ENCODE data around the gene SPR. TPM values are rescaled to one million over a fixed set of nuclear protein-coding genes. Genes with fewer than 3 reads are reported as not detected.

SPR gene
- total RNA-seq, 6 experiments from 2014 or later, result 48.6 to 90.2 (median 68.5) TPM

DNA sequence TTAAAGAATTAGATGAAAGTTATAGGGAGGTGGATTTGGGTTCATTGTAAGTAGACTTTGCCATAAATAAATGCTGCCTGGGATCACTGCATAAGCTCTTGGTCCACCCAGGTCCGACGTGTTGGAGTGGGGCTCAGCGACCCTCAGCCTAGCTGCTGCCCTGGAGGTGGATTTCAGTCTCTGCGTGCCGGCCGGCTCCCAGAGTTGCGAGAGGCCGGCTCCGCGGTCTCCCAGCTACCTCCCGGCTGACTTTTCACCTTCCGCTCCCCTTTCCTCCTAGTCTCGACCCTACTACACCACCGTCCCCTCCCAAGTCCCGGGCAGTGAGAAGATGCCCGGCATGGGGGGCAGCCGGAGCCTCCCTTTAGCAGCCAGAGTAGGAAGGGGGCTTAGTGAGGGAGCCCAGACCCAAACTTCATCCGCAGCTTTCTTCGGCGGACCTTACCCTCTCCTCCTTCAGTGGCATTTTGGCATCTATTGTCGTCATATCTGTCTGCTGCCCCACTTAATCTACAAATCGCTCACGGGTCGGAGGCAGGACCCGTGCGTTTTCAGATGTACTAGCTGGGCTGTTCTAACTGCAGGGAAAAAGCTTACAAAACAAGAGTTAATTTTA lies 38.2 kb downstream of the SPR start:
- no peaks in the 10 kb centered on the region for H3K9me3 ChIP-seq
- no peak for DNase-seq
- WGBS (ENCODE audit: insufficient coverage, low coverage, low lambda C conversion rate, missing lambda C conversion rate), result 8% methylated on average over 13 of the region's 26 CpGs
- no peak for TF ChIP-seq POLR2A (IDR thresholded peaks at IDR 0.05)
- TF ChIP-seq, protein P1, sequence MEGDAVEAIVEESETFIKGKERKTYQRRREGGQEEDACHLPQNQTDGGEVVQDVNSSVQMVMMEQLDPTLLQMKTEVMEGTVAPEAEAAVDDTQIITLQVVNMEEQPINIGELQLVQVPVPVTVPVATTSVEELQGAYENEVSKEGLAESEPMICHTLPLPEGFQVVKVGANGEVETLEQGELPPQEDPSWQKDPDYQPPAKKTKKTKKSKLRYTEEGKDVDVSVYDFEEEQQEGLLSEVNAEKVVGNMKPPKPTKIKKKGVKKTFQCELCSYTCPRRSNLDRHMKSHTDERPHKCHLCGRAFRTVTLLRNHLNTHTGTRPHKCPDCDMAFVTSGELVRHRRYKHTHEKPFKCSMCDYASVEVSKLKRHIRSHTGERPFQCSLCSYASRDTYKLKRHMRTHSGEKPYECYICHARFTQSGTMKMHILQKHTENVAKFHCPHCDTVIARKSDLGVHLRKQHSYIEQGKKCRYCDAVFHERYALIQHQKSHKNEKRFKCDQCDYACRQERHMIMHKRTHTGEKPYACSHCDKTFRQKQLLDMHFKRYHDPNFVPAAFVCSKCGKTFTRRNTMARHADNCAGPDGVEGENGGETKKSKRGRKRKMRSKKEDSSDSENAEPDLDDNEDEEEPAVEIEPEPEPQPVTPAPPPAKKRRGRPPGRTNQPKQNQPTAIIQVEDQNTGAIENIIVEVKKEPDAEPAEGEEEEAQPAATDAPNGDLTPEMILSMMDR (IDR thresholded peaks at IDR 0.05), result no peak
- no peak for ATAC-seq
- H3K27me3 ChIP-seq, result peaks cover 21 to 39% of the 10 kb centered on the region in 2 donors
- H3K4me3 ChIP-seq, result no peak overlapping the region
- H3K4me1 ChIP-seq, result peaks cover 0 to 2% (median 0%) of the 10 kb centered on the region in 4 donors
- H3K36me3 ChIP-seq, result no peaks in the 10 kb centered on the region
- H3K27ac ChIP-seq, result no peak overlapping the region
- intact Hi-C loops (cut with DNase I), result no loop called here

DNA sequence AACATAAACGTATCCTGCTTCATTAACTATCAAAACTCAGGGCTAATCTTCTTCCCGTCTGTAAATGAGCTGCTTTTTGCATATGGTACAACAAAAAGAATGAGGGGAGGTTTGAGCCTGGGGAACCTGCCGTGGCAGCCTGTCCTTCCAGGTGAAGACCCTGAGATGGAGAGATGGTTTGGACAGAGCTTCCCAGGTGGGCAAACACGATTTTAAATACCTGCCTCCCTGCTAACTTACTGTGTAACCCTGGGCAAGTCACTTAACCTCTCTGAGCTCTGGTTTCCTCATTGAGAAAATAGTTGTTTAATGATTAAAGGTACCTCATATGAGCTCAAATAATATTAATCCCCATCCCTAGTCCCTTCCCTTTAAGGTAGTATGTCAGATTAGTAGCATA lies 39.2 kb downstream of the SPR start:
- Histone ChIP-seq H3K27ac (no peak overlapping the region), H3K4me3 (no peak overlapping the region)

DNA sequence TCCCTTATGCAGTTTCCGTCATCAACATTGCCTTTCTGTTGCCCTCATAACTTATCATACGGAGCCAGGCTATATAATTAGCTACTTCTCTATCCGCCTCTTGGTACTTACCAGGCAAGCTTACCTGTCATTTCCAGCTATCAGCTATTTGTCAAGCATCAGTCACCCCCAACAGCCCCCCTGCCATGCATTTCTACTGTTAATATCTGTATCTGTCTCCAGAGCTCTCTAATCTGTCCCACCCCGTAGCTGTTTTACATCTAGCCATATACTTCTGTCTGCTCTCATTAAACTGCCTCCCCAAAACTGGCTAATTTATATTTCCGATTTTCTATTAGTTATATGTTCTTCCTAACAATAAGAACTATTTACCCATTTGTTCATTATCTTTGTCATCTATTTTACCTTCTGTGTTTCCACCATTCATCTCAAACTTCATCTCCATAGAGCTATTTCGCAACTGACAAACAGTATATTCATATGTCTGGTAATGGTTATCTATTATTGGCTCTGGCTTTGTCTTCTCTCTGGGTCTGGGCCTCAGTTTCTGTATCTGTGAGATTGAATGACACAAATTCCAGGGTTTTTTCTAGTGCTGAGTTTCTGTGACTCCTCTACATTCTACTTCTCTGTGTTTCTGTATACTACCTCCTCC lies 39.7 kb downstream of the SPR start:
- 59% methylated on average over 6 of the region's 6 CpGs for WGBS (ENCODE audit: insufficient coverage, low coverage, low lambda C conversion rate, missing lambda C conversion rate)
- H3K4me3 ChIP-seq, result no peak overlapping the region
- TF ChIP-seq, protein P1 (IDR thresholded peaks at IDR 0.05), result no peak
- no peak for TF ChIP-seq POLR2A (IDR thresholded peaks at IDR 0.05)
- peaks cover 19 to 24% of the 10 kb centered on the region in 2 donors for H3K27me3 ChIP-seq
- H3K4me1 ChIP-seq, result no peaks in the 10 kb centered on the region
- no peak overlapping the region for H3K27ac ChIP-seq
- H3K36me3 ChIP-seq, result no peaks in the 10 kb centered on the region
- no peaks in the 10 kb centered on the region for H3K9me3 ChIP-seq
- DNase-seq, result no peak
- intact Hi-C loops (cut with DNase I), result no loop called here
- no peak for ATAC-seq

More for the DNA sequence above, 39.2 kb downstream of the SPR start:
- DNase-seq (no peak), ATAC-seq (no peak)
- H3K9me3 ChIP-seq, result no peaks in the 10 kb centered on the region
- intact Hi-C loops (cut with DNase I), result no loop called here
- peaks cover 19 to 30% of the 10 kb centered on the region in 2 donors for H3K27me3 ChIP-seq
- H3K36me3 ChIP-seq, result no peaks in the 10 kb centered on the region
- WGBS (ENCODE audit: insufficient coverage, low coverage, low lambda C conversion rate, missing lambda C conversion rate), result 21% methylated on average over 4 of the region's 4 CpGs
- H3K4me1 ChIP-seq, result no peaks in the 10 kb centered on the region
- TF ChIP-seq, protein P1 (IDR thresholded peaks at IDR 0.05), result no peak
- no peak for TF ChIP-seq POLR2A (IDR thresholded peaks at IDR 0.05)

DNA sequence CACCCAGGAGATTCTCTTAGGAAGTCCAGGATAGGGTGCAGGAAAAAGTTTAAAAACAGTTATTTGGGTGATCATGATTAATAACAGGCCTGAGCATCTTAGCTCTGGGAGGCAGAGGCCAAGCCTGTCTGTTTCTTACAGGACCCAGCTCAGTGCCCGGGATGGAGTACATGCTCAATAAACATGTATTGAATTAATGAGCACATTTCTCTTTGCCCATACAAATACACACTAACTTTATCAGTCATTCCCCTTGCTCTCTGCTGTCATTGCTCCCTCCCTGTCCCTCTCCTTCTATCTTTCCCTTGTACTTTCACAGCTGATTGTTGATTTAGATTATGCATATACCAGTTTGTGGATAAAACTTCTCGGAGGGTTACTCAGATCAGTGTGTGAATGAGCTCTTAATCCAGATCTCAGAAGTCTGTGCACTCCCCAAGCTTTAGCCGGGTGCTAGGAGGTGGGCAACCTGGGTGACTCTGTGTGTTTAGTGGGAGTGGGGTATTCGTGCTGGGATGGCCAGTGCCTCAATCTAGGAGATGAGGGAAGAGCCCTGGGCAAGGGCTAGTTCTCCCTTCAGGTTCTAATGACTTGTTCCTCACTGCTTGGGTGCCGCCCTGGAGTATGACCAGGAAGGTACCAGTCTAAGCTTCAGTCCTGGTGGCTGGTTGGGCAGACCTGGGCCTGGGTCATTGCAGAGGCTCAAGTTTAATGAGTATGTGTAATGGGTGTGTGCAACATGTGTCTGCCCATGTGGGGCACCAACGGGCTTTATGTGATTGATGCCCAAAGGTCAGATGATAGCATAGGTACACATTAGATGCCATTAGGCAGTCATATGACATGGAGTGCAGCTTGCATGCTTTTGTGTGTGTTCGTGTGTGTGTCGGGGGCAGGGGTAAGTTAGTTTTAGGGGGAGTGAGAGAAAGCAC lies 40.7 kb downstream of the SPR start:
- Histone ChIP-seq H3K27me3 (peaks cover 19 to 21% of the 10 kb centered on the region in 2 donors), H3K36me3 (no peaks in the 10 kb centered on the region), H3K9me3 (no peaks in the 10 kb centered on the region), H3K4me1 (no peaks in the 10 kb centered on the region), H3K27ac (no peak overlapping the region), H3K4me3 (no peak overlapping the region)
- no peak for TF ChIP-seq POLR2A (IDR thresholded peaks at IDR 0.05)
- TF ChIP-seq, protein P1 (IDR thresholded peaks at IDR 0.05), result no peak
- WGBS (ENCODE audit: insufficient coverage, low coverage, low lambda C conversion rate, missing lambda C conversion rate), result 74% methylated on average over 7 of the region's 8 CpGs
- intact Hi-C loops (cut with DNase I), result no loop called here
- ATAC-seq (no peak), DNase-seq (no peak)

Data from right lobe of liver (tissue), 6 donors.